NCI-H526 treated with DMSO at 0.1 percent for 48 hours (cell line): ENCODE measurements around the gene TRPM4.
"Not testable (repeated sequence)": the region's sequence is repeated elsewhere in the genome, so short reads cannot be mapped to it uniquely, and the experiment has no call there.

Experiments
- DNase-seq: peaks from one replicate; lab custom pipeline; 2025; lab: John Stamatoyannopoulos, UW

TRPM4 gene

GRCh38 chr19:49127225-49127624 is 30.4 kb upstream of the TRPM4 start:
- DNase-seq: not testable (repeated sequence)

- DNase-seq: peak; percentile 98
Observed at GRCh38 chr19:49127674-49128544, 29.7 kb upstream of the TRPM4 start.

GRCh38 chr19:49128545-49129237 is 28.9 kb upstream of the TRPM4 start:
- no peak for DNase-seq

- no peak for DNase-seq
Observed at GRCh38 chr19:49129238-49129583, 28.4 kb upstream of the TRPM4 start.

- DNase-seq: no peak
Observed at GRCh38 chr19:49130325-49130724, 27.3 kb upstream of the TRPM4 start.

GRCh38 chr19:49132974-49133609 is 24.5 kb upstream of the TRPM4 start:
- DNase-seq: no peak

- DNase-seq: no peak
Observed at GRCh38 chr19:49133621-49134454, 23.8 kb upstream of the TRPM4 start.

GRCh38 chr19:49135686-49136085 is 21.9 kb upstream of the TRPM4 start:
- DNase-seq: no peak

GRCh38 chr19:49136771-49137171 is 20.8 kb upstream of the TRPM4 start:
- no peak for DNase-seq

GRCh38 chr19:49140951-49141350 is 16.6 kb upstream of the TRPM4 start:
- no peak for DNase-seq

- no peak for DNase-seq
Observed at GRCh38 chr19:49141352-49141751, 16.2 kb upstream of the TRPM4 start.

- peak; percentile 90 for DNase-seq
Observed at GRCh38 chr19:49142866-49143335, 14.7 kb upstream of the TRPM4 start.

GRCh38 chr19:49145573-49146407 is 11.8 kb upstream of the TRPM4 start:
- DNase-seq: peak; percentile 64

GRCh38 chr19:49146408-49146770 is 11.2 kb upstream of the TRPM4 start:
- not testable (repeated sequence) for DNase-seq

- DNase-seq: no peak
Observed at GRCh38 chr19:49148044-49148682, 9.4 kb upstream of the TRPM4 start.

- peak; percentile 84 for DNase-seq
Observed at GRCh38 chr19:49148784-49149651, 8.6 kb upstream of the TRPM4 start.

GRCh38 chr19:49149652-49150105 is 7.9 kb upstream of the TRPM4 start:
- DNase-seq: peak; percentile 55

GRCh38 chr19:49150106-49150943 is 7.3 kb upstream of the TRPM4 start:
- DNase-seq: peak; percentile 84

- no peak for DNase-seq
Observed at GRCh38 chr19:49150944-49151243, 6.7 kb upstream of the TRPM4 start.
